ENCODE measurements around the gene SYK.

- no peak for TF ChIP-seq CTCF (IDR thresholded peaks at IDR 0.05; ENCODE audit: low read depth, low read length)
- no peak for TF ChIP-seq POLR2A (IDR thresholded peaks at IDR 0.05; ENCODE audit: extremely low read depth, insufficient read length)
These were observed 6.5 kb upstream of the SYK start for GRCh38 chr9:90795084-90795483.

Measured in NB4 (cell line).